ENCODE data around the gene GMEB2. TPM values are rescaled to one million over a fixed set of nuclear protein-coding genes. Genes with fewer than 3 reads are reported as not detected.

Gene GMEB2
- total RNA-seq, 1 donor: 10.8 TPM

DNA sequence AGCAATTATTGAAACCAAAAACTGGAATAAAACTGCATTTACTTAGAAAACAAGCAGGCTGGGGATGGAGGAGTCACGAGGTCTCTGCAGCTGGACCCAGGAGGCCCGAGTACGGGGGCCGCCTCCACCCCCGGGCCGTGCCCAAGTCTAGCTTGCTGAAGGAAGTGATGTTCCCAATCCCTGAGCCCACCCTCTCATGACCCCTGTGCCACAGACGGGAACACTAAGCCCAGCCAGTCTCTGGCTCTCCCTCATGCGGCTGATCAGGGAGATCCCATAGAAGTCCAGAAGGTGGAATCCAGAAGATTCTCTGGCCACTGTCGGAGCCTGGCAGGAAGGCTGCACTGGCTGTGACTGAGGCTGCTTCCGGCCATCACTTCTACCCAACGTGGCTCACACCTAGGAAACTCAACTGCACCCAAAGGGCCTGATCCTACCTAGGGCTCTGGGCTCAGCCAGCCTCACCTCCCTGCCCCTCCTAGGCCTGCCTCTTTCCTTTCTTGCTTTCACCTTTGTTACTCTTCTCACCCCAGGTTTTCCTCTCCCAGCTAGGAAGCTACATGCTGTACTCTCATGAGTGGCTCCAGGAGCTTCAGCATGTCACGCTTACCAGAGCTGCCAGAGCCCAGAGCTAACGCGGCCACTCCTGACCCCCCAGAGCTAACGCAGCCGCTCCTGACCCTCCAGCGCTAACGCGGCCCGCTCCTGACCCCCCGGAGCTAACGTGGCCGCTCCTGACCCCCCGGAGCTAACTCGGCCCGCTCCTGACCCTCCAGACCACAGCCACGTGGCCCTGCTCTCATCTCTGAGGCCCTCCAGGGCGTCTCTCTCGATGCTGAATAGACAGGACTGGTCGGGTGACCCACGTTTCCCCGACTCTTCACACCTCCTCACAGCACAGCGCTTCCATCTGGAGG lies 28.2 kb downstream of the GMEB2 start:
- no peak overlapping the region for H3K4me3 ChIP-seq (ENCODE audit: low read depth, low read length)
- TF ChIP-seq, protein P1, sequence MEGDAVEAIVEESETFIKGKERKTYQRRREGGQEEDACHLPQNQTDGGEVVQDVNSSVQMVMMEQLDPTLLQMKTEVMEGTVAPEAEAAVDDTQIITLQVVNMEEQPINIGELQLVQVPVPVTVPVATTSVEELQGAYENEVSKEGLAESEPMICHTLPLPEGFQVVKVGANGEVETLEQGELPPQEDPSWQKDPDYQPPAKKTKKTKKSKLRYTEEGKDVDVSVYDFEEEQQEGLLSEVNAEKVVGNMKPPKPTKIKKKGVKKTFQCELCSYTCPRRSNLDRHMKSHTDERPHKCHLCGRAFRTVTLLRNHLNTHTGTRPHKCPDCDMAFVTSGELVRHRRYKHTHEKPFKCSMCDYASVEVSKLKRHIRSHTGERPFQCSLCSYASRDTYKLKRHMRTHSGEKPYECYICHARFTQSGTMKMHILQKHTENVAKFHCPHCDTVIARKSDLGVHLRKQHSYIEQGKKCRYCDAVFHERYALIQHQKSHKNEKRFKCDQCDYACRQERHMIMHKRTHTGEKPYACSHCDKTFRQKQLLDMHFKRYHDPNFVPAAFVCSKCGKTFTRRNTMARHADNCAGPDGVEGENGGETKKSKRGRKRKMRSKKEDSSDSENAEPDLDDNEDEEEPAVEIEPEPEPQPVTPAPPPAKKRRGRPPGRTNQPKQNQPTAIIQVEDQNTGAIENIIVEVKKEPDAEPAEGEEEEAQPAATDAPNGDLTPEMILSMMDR (IDR thresholded peaks at IDR 0.05; ENCODE audit: insufficient read depth, low read depth, low read length): no peak
- DNase-seq (ENCODE audit: low read depth): no peak

DNA sequence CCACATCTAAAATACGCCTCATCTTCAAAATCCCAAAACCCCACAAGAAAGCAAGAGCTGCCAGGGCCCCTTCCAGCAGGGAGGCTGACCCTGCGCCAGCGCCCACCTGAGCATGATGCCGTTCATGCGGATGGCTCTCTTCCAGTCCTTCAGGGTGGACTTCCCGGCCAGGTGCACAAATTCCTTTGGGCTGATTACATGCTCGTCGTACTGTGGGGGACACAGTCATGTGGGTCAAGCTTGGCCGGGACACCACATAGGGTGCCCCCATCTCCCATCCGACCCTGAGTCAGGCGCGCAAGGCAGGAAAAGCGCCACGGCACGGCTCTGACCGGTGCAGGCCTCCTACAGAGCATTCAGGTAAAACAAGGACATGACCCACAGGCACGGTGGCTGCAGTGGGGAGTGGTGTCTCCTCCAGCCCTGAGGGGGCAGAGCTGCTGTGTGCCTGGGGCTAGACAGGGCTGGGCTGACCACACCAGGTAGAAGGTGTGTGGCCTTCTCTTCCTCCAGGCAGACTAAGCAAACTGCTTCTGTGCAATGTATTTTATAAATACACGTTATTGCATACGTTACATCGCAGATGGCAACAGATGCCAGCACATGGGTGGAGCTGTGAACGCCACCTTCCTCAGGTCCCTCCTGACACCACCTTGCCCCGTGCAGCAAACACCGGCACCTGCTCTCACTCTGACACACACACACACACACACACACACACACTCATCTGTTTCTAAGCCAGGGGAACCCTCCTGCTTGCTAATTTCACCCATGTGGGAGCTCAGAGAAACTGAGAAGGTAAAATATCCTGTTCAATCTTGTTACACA lies 29.0 kb downstream of the GMEB2 start:
- no peak overlapping the region for H3K4me3 ChIP-seq (ENCODE audit: low read depth, low read length)
- TF ChIP-seq, protein P1 (IDR thresholded peaks at IDR 0.05; ENCODE audit: insufficient read depth, low read depth, low read length): no peak
- DNase-seq (ENCODE audit: low read depth): no peak

DNA sequence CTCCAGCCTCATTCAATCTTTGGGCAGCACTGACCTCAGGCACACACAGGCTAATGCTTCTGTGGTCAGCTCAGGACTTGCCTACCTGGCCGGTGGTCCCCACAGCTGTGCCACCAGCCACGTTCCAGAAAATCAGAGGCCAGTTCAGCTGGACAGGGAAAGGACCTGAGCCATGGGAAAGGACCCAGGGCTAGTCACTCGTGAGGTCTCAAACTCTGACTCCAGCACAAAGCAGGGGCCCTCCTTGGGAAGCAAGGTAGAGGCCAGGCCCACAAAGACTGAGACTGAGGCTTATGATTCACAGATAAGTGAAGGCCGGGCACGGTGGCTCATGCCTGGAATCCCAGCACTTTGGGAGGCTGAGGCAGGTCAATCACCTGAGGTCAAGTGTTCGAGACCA lies 30.5 kb downstream of the GMEB2 start:
- DNase-seq (ENCODE audit: low read depth): no peak
- TF ChIP-seq, protein P1 (IDR thresholded peaks at IDR 0.05; ENCODE audit: insufficient read depth, low read depth, low read length): no peak
- no peak overlapping the region for H3K4me3 ChIP-seq (ENCODE audit: low read depth, low read length)

DNA sequence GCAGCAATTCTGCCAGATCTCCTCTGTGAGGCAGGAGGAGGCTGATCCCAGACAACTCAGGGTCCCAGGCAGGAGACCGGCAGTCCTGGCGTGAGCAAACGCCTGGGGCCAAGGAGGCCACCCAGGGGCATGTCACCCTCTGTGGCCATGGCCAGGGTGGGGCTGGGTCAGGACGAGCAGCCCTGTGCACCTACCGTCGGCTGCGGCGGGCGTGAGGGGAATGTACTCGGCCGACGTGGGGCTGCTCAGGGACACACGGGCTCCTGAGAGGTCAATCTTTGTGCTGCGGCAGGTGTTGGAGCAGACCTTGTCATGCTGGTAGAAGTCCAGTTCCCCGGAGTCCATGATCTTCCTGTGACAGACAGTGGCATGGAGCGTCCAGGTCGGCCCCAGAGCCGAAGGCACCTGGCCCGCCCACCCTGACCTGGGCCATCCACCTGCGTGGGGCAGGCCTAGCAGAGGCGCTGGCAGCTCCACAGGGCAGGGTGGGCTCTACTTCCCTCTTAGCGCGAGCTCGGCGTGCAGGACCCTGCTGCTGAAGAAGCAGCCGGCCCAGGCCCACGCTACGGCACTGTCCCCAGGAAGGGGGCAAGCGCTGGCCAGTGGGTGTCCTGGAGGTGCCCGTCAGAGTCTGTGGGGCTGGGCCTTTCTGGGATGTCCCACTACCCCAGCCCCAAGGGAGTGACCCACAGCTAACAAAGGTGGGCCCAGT lies 31.3 kb downstream of the GMEB2 start:
- no peak for DNase-seq (ENCODE audit: low read depth)
- TF ChIP-seq, protein P1 (IDR thresholded peaks at IDR 0.05; ENCODE audit: insufficient read depth, low read depth, low read length): no peak
- no peak overlapping the region for H3K4me3 ChIP-seq (ENCODE audit: low read depth, low read length)

DNA sequence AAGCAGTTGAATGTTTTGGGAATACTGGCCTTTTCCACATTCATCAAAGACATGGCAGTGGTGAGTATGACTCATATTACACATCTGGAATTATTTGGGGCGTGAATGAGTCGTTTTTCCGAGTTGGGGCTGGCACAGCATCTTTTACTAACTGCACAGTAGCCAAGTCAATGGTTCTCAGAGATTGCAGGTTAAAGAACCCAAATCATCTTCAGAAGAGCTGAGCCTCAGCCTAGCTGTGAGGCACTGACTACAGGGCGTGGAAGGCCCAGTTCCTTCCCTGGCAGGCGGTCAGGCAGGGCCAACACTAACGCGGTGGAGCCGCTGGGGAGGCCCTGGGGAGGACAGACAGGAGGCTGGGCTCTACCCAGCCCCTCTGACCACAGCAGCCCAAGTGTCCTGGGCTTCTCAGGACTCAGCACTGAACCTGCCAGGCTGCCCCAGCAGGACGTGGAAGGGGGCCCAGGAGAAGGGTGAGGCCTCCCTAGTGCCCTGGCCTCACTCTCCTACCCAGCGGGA lies 32.8 kb downstream of the GMEB2 start:
- peak; percentile 55 for DNase-seq (ENCODE audit: low read depth)
- TF ChIP-seq, protein P1 (IDR thresholded peaks at IDR 0.05; ENCODE audit: insufficient read depth, low read depth, low read length): no peak
- H3K4me3 ChIP-seq (ENCODE audit: low read depth, low read length): no peak overlapping the region

DNA sequence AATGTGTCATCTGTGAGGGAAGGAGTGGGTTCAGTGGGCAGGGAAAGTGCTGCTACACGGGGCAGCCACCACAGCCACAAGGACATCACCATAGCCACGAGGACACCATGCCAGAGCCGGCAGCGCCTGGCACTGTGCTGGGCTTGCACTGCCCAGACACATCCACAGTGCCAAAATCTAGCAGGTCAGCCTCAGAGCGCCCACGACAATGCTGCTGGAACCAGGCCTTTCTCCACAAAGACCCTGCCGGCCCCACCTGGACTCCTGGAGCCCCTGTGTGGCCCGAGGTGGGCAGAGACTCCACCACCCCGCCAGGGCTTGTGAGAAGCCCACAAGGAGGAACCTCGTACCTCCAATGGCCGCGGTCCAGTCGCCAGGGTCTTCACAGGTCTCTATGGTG lies 34.2 kb downstream of the GMEB2 start:
- no peak for DNase-seq (ENCODE audit: low read depth)
- TF ChIP-seq, protein P1 (IDR thresholded peaks at IDR 0.05; ENCODE audit: insufficient read depth, low read depth, low read length): no peak
- no peak overlapping the region for H3K4me3 ChIP-seq (ENCODE audit: low read depth, low read length)
